Measurements from ENCODE around the gene MRGPRD. TPM values are rescaled to one million over a fixed set of nuclear protein-coding genes. Genes with fewer than 3 reads are reported as not detected.

Gene MRGPRD
- total RNA-seq, 1 donor from 2014 or later, result not detected

GRCh38 chr11:68996376-68997123, 15.8 kb upstream of the MRGPRD start:
- peaks cover 0 to 11% (median 10%) of the 10 kb centered on the region in 3 donors for H3K4me1 ChIP-seq (ENCODE audit: control insufficient read depth in 3 of 3, insufficient read depth in 3 of 3, low read length in 3 of 3)
- no peak overlapping the region for H3K27ac ChIP-seq (ENCODE audit: low read depth, low read length)

GRCh38 chr11:68994894-68995285, 14.1 kb upstream of the MRGPRD start:
- Histone ChIP-seq H3K9ac (ENCODE audit: low read depth in 1 of 3, low read length in 3 of 3) (no peak overlapping the region), H3K27ac (ENCODE audit: low read depth, low read length) (no peak overlapping the region), H3K4me1 (ENCODE audit: control insufficient read depth in 3 of 3, insufficient read depth in 3 of 3, low read length in 3 of 3) (peaks cover 0 to 10% (median 4%) of the 10 kb centered on the region in 3 donors), H3K9me3 (ENCODE audit: control insufficient read depth in 3 of 3, low read length in 3 of 3) (no peaks in the 10 kb centered on the region), H3K27me3 (ENCODE audit: control insufficient read depth in 3 of 3, insufficient read depth in 3 of 3, low read length in 3 of 3) (peaks cover 11 to 49% (median 35%) of the 10 kb centered on the region in 3 donors), H3K4me3 (ENCODE audit: low read length in 3 of 3) (no peak overlapping the region), H3K36me3 (ENCODE audit: control insufficient read depth in 3 of 3, insufficient read depth in 3 of 3, low read length in 3 of 3) (no peaks in the 10 kb centered on the region)

More at GRCh38 chr11:68996376-68997123, 15.8 kb upstream of the MRGPRD start:
- H3K27me3 ChIP-seq (ENCODE audit: control insufficient read depth in 3 of 3, insufficient read depth in 3 of 3, low read length in 3 of 3), result peaks cover 12 to 52% (median 35%) of the 10 kb centered on the region in 3 donors
- no peaks in the 10 kb centered on the region for H3K36me3 ChIP-seq (ENCODE audit: control insufficient read depth in 3 of 3, insufficient read depth in 3 of 3, low read length in 3 of 3)
- no peak overlapping the region for H3K9ac ChIP-seq (ENCODE audit: low read depth in 1 of 3, low read length in 3 of 3)
- H3K9me3 ChIP-seq (ENCODE audit: control insufficient read depth in 3 of 3, low read length in 3 of 3), result no peaks in the 10 kb centered on the region
- no peak overlapping the region for H3K4me3 ChIP-seq (ENCODE audit: low read length in 3 of 3)

GRCh38 chr11:68994161-68994893, 13.5 kb upstream of the MRGPRD start:
- H3K36me3 ChIP-seq (ENCODE audit: control insufficient read depth in 3 of 3, insufficient read depth in 3 of 3, low read length in 3 of 3), result no peaks in the 10 kb centered on the region
- peaks cover 11 to 45% (median 35%) of the 10 kb centered on the region in 3 donors for H3K27me3 ChIP-seq (ENCODE audit: control insufficient read depth in 3 of 3, insufficient read depth in 3 of 3, low read length in 3 of 3)
- H3K9me3 ChIP-seq (ENCODE audit: control insufficient read depth in 3 of 3, low read length in 3 of 3), result no peaks in the 10 kb centered on the region
- H3K4me3 ChIP-seq (ENCODE audit: low read length in 3 of 3), result no peak overlapping the region
- H3K9ac ChIP-seq (ENCODE audit: low read depth in 1 of 3, low read length in 3 of 3), result no peak overlapping the region
- peaks cover 0 to 10% (median 4%) of the 10 kb centered on the region in 3 donors for H3K4me1 ChIP-seq (ENCODE audit: control insufficient read depth in 3 of 3, insufficient read depth in 3 of 3, low read length in 3 of 3)
- no peak overlapping the region for H3K27ac ChIP-seq (ENCODE audit: low read depth, low read length)

- no peaks in the 10 kb centered on the region for H3K9me3 ChIP-seq (ENCODE audit: control insufficient read depth in 3 of 3, low read length in 3 of 3)
- H3K4me1 ChIP-seq (ENCODE audit: control insufficient read depth in 3 of 3, insufficient read depth in 3 of 3, low read length in 3 of 3), result peaks cover 0 to 4% (median 2%) of the 10 kb centered on the region in 3 donors
- no peak overlapping the region for H3K27ac ChIP-seq (ENCODE audit: low read depth, low read length)
- H3K36me3 ChIP-seq (ENCODE audit: control insufficient read depth in 3 of 3, insufficient read depth in 3 of 3, low read length in 3 of 3), result no peaks in the 10 kb centered on the region
- H3K27me3 ChIP-seq (ENCODE audit: control insufficient read depth in 3 of 3, insufficient read depth in 3 of 3, low read length in 3 of 3), result peaks cover 11 to 39% (median 35%) of the 10 kb centered on the region in 3 donors
- no peak overlapping the region for H3K9ac ChIP-seq (ENCODE audit: low read depth in 1 of 3, low read length in 3 of 3)
- no peak overlapping the region for H3K4me3 ChIP-seq (ENCODE audit: low read length in 3 of 3)
These were observed 12.8 kb upstream of the MRGPRD start for GRCh38 chr11:68993546-68993945.

GRCh38 chr11:68992743-68993255, 12.0 kb upstream of the MRGPRD start:
- Histone ChIP-seq H3K9ac (ENCODE audit: low read depth in 1 of 3, low read length in 3 of 3) (no peak overlapping the region), H3K27ac (ENCODE audit: low read depth, low read length) (no peak overlapping the region), H3K27me3 (ENCODE audit: control insufficient read depth in 3 of 3, insufficient read depth in 3 of 3, low read length in 3 of 3) (peaks cover 11 to 33% (median 33%) of the 10 kb centered on the region in 3 donors), H3K4me3 (ENCODE audit: low read length in 3 of 3) (no peak overlapping the region), H3K9me3 (ENCODE audit: control insufficient read depth in 3 of 3, low read length in 3 of 3) (no peaks in the 10 kb centered on the region), H3K4me1 (ENCODE audit: control insufficient read depth in 3 of 3, insufficient read depth in 3 of 3, low read length in 3 of 3) (no peaks in the 10 kb centered on the region), H3K36me3 (ENCODE audit: control insufficient read depth in 3 of 3, insufficient read depth in 3 of 3, low read length in 3 of 3) (no peaks in the 10 kb centered on the region)

- Histone ChIP-seq H3K4me1 (ENCODE audit: control insufficient read depth in 3 of 3, insufficient read depth in 3 of 3, low read length in 3 of 3) (no peaks in the 10 kb centered on the region), H3K9me3 (ENCODE audit: control insufficient read depth in 3 of 3, low read length in 3 of 3) (no peaks in the 10 kb centered on the region), H3K27me3 (ENCODE audit: control insufficient read depth in 3 of 3, insufficient read depth in 3 of 3, low read length in 3 of 3) (peaks cover 11 to 27% (median 25%) of the 10 kb centered on the region in 3 donors), H3K4me3 (ENCODE audit: low read length in 3 of 3) (no peak overlapping the region), H3K27ac (ENCODE audit: low read depth, low read length) (no peak overlapping the region), H3K9ac (ENCODE audit: low read depth in 1 of 3, low read length in 3 of 3) (no peak overlapping the region), H3K36me3 (ENCODE audit: control insufficient read depth in 3 of 3, insufficient read depth in 3 of 3, low read length in 3 of 3) (no peaks in the 10 kb centered on the region)
These were observed 10.4 kb upstream of the MRGPRD start for GRCh38 chr11:68990995-68991780.

GRCh38 chr11:68989936-68990606, 9.3 kb upstream of the MRGPRD start:
- no peak overlapping the region for H3K4me3 ChIP-seq (ENCODE audit: low read length in 3 of 3)
- no peaks in the 10 kb centered on the region for H3K36me3 ChIP-seq (ENCODE audit: control insufficient read depth in 3 of 3, insufficient read depth in 3 of 3, low read length in 3 of 3)
- no peaks in the 10 kb centered on the region for H3K4me1 ChIP-seq (ENCODE audit: control insufficient read depth in 3 of 3, insufficient read depth in 3 of 3, low read length in 3 of 3)
- H3K9me3 ChIP-seq (ENCODE audit: control insufficient read depth in 3 of 3, low read length in 3 of 3), result no peaks in the 10 kb centered on the region
- H3K27ac ChIP-seq (ENCODE audit: low read depth, low read length), result no peak overlapping the region
- no peak overlapping the region for H3K9ac ChIP-seq (ENCODE audit: low read depth in 1 of 3, low read length in 3 of 3)
- H3K27me3 ChIP-seq (ENCODE audit: control insufficient read depth in 3 of 3, insufficient read depth in 3 of 3, low read length in 3 of 3), result peaks cover 11 to 27% (median 25%) of the 10 kb centered on the region in 3 donors

- Histone ChIP-seq H3K4me3 (ENCODE audit: low read length in 3 of 3) (no peak overlapping the region), H3K27ac (ENCODE audit: low read depth, low read length) (no peak overlapping the region), H3K36me3 (ENCODE audit: control insufficient read depth in 3 of 3, insufficient read depth in 3 of 3, low read length in 3 of 3) (no peaks in the 10 kb centered on the region), H3K27me3 (ENCODE audit: control insufficient read depth in 3 of 3, insufficient read depth in 3 of 3, low read length in 3 of 3) (peaks cover 7 to 15% (median 15%) of the 10 kb centered on the region in 3 donors), H3K4me1 (ENCODE audit: control insufficient read depth in 3 of 3, insufficient read depth in 3 of 3, low read length in 3 of 3) (no peaks in the 10 kb centered on the region), H3K9ac (ENCODE audit: low read depth in 1 of 3, low read length in 3 of 3) (no peak overlapping the region), H3K9me3 (ENCODE audit: control insufficient read depth in 3 of 3, low read length in 3 of 3) (no peaks in the 10 kb centered on the region)
These were observed 7.7 kb upstream of the MRGPRD start for GRCh38 chr11:68988491-68988890.

- H3K4me3 ChIP-seq (ENCODE audit: low read length in 3 of 3), result no peak overlapping the region
- peaks cover 2 to 11% (median 8%) of the 10 kb centered on the region in 3 donors for H3K27me3 ChIP-seq (ENCODE audit: control insufficient read depth in 3 of 3, insufficient read depth in 3 of 3, low read length in 3 of 3)
- H3K27ac ChIP-seq (ENCODE audit: low read depth, low read length), result no peak overlapping the region
- H3K4me1 ChIP-seq (ENCODE audit: control insufficient read depth in 3 of 3, insufficient read depth in 3 of 3, low read length in 3 of 3), result no peaks in the 10 kb centered on the region
- no peaks in the 10 kb centered on the region for H3K9me3 ChIP-seq (ENCODE audit: control insufficient read depth in 3 of 3, low read length in 3 of 3)
- H3K9ac ChIP-seq (ENCODE audit: low read depth in 1 of 3, low read length in 3 of 3), result no peak overlapping the region
- no peaks in the 10 kb centered on the region for H3K36me3 ChIP-seq (ENCODE audit: control insufficient read depth in 3 of 3, insufficient read depth in 3 of 3, low read length in 3 of 3)
These were observed 6.4 kb upstream of the MRGPRD start for GRCh38 chr11:68987211-68987610.

Measured in skeletal muscle tissue (tissue), 4 donors.